GM18868 (cell line): ENCODE results near the gene TLCD3B.
"Not testable (repeated sequence)": the region's sequence is repeated elsewhere in the genome, so short reads cannot be mapped to it uniquely, and the experiment has no call there.

ENCODE experiments used
- ATAC-seq: cut with Tn5 transposase; IDR thresholded peaks from one replicate; pipeline ENCODE4 v1.9.1; 2021; ENCODE audit warnings: mild to moderate bottlenecking, moderate library complexity; ENCODE audit not compliant: unreplicated experiment

The TLCD3B gene

GRCh38 chr16:30027588-30028437 is 3.3 kb downstream of the TLCD3B start:
- ATAC-seq: no peak

- no peak for ATAC-seq
Measured at GRCh38 chr16:30026449-30026848, 4.6 kb downstream of the TLCD3B start.

DNA sequence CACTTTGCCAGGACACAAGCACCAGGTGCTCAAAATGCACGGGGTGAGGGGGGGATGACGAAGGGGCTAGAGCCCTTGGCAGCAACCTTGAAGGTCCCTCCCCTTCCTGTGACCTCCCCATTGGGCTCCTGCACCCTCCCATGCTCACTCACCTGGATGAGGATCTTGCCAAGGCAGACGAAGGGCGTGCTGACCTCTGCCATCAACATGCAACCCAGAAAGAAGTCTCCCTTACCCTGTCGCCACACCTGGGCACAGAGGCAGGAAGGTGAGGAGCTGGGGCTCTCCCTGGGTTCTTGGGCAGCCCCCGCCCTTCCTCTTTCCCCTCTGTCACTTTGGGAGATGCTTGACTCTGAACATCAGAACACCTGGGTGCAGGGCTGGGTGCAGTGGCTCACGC is 5.5 kb downstream of the TLCD3B start:
- ATAC-seq: no peak

DNA sequence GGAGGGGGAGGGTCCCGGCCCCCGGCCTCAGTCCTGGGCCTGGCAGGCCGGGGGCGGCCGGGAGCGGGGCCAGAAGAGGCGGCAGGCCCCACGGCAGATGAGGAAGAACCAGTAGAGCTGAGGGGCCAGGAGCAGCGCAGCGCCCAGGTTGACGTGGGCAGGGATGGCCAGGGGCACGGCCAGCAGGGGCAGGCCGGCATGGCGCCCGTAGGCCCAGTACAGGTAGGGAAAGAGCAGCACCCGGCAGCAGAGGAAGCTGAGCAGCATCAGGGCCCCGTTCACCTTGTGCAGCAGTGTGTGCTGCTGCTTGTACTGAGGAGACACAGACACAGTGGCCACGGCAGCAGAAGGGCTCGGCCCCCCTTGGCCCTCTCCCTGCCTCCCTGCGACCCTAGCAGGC is 5.9 kb downstream of the TLCD3B start:
- ATAC-seq: no peak

DNA sequence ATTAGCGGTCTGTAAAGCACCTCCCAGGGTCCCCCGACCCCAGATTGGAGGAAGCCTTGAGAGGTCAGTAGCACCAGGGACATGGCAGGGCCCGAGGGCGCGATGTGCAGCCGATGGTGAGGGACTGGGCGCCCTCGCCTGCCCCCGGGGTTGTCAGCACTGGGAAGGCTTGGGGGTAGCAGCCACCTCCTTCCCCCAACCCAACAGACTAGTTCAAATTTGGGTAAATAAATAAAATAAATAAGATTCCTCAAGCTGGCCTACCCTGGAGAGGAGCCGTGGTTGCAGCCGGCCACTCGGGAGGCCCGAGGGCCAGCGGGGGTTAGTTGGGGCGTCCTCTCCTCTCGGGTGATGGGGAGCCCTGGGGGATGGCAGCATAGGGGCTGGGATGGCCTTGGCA is 6.6 kb downstream of the TLCD3B start:
- ATAC-seq: no peak

DNA sequence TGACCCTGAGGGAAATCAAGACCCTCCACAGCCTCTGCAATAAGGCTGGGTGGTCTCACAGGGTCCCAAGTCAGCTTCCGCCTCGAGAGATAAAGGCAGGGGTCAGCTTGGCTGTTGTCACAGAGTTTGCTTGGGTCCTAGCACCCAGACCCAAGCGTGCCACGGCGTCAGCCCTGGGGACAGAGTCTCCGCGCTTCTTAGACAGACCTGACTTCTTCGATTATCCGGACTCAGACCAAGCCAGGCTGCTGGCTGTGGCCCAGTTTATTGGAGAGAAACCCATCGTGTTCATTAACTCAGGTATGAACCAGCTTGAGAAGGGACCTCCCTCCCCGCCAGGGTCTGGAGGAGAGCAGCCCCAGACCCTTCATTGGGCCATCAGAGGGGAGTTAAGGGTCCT is 7.5 kb downstream of the TLCD3B start:
- no peak for ATAC-seq

- ATAC-seq: no peak
Measured at GRCh38 chr16:30022887-30023286, 8.2 kb downstream of the TLCD3B start, which contains the start of gene C16orf92. C16orf92 (plus strand) TSS chr16:30023198; CDS start chr16:30023341, 143 bp downstream.

- no peak for ATAC-seq
Measured at GRCh38 chr16:30018731-30019158, 12.3 kb downstream of the TLCD3B start.

- ATAC-seq: not testable (repeated sequence)
Measured at GRCh38 chr16:30017937-30018336, 13.1 kb downstream of the TLCD3B start.

DNA sequence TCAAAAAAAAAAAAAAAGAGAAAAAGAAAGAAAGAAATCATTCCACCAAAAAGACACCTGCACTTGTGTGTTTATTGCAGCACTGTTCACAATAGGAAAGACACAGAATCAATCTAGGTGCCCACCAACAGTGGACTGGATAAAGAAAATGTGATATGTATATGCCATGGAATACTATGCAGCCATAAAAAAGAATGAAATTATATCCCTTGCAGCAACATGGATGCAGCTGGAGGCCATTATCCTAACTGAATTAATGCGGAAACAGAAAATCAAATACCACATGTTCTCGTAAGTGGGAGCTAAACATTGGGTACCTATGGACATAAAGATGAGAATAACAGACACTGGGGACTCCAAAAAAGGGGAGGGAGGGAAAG is 13.8 kb downstream of the TLCD3B start:
- no peak for ATAC-seq

DNA sequence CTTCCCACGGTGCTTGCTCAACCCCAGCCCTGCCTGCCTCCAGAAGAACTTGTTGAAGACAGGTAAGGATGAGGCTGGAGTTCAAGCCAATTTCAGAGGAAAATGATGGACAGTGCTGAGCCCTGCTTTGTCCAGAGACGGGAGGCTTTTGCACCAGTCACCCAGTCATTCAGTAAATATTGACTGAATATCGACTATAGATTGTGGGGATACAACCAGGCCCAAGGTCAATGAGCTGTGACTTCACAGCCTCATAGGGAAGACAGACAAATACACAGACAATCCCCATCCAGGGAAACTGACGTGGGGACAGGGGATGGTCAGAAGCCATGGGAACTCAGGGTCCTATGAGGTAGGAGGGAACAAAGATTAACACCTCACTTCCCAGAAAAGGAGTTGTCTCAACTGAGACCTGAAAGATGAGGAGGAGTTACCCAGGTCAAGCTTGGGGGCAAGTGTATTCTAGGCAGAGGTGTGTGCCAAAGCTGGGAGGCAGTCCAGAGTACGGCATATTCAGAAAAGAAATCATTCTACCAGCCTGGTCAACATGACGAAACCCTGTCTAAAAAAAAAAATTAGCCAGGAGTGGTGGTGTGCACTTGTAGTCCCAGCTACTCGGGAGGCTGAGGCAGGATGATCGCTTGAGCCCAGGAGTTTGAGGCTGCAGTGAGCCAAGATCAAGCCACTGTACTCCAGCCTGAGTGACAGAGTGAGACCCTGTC is 14.4 kb downstream of the TLCD3B start:
- no peak for ATAC-seq

DNA sequence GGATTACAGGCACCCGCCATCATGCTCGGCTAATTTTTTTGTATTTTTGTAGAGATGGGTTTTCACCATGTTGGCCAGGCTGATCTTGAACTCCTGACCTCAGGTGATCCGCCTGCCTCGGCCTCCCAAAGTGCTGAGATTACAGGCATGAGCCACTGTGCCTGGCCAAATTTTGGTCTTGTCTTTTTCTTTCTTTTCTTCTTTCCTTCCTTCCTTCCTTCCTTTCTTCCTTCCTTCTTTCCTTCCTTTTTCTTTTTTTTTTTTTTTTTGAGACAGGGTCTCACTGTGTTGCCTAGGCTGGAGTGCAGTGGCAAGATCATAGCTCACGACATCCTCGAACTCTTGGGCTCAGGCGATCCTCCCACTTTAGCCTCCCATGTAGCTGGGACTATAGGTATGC is 15.6 kb downstream of the TLCD3B start:
- ATAC-seq: not testable (repeated sequence)

DNA sequence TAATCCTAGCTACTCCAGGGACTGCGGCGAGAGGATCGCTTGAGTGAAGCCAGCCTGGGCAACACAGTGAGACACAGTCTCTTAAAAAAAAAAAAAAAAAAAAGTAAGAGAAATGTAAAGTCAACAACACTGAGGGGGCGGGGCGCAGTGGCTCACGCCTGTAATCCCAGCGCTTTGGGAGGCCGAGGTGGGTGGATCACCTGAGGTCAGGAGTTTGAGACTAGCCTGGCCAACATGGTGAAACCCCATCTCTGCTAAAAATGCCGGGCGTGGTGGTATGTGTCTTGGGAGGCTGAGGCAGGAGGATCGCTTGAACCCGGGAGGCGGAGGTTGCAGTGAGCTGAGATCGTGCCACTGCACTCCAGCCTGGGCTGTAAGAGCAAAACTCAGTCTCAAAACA is 18.5 kb downstream of the TLCD3B start:
- ATAC-seq: not testable (repeated sequence)

DNA sequence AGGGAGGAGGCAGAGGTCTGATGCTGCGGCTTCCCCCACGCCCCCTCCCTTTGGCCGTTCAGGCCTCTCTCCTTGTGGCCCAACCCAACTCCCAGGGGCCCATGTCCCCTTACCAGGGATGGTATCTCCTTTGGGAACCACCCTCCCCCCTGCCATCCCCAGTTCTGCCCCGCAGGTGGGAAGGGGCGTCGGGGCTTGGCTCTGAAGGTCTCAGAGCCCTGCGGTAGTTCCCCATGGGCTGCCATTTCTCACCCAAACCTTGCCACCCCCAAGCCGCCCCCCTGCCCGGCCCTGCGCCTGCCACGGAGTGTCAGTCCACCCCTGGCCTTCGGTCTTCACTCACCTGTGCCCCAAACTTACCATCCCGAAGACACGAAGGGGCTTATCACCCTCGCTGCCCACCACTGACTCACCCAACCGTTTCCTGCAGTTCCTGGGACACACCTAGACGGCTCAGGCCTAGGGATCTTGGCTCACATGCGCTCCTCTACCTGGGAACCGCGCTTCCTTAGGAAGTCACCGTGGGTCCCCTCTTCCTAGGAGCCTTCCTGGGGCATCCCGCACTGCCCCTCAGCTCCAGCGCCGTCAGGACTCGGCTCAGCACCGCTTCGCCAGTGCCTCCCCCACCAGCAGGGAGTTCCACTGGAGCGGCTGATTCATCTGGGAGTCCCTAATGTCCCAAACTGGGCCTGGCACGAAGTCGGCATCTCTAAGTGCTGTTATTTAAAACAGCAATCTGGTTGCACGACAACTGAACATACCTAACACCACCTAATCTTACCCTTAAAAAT is 19.2 kb downstream of the TLCD3B start:
- no peak for ATAC-seq

GRCh38 chr16:30010844-30011713 is 20.0 kb downstream of the TLCD3B start, which contains the start of gene DOC2A:
DOC2A (minus strand) TSS chr16:30011027; CDS start chr16:30010222, 805 bp downstream.
- no peak for ATAC-seq

GRCh38 chr16:30009990-30010843 is 20.9 kb downstream of the TLCD3B start:
- ATAC-seq: no peak

DNA sequence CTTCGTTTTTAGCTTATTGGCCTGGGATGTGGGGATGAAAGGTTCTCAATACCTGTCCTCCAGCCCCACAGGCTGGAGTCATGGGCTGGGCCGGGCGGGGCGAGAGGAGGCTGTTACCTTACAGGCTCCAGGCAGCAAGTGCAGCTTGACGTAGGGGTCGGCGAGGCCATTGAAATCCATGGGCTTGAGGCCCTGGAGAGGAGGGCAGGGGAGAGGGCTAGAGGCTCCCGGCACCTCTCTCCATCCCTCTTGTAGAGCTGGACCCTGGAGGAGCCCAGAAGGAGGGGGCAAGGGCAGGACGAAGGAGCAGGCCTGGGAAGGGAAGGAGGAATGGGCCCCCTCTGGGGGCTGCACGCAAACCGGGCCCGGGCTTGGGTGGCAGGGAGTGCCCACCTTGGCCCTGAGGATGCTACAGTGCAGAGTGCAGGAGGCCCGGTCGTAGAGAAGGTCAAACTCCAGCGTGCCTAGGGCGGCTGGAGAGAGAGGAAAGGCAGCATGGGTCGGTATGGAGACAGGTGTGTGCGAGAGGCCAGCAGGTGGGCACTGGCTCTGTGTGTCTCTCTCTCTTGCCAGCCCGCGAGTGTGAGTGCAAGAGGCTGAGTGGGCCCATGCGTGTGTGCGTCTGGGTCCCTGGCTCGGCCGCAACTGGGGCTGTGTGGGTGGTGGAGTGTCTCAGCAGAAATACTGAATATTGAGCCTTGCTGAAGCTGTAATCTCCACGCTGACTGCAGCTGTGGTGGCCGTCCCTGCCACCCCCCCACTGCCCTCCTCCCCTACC is 21.8 kb downstream of the TLCD3B start:
- no peak for ATAC-seq

GRCh38 chr16:30007378-30007895 is 23.6 kb downstream of the TLCD3B start:
- ATAC-seq: no peak
